GM10248 (cell line): ENCODE data around the gene MBNL3.

Source experiments
- CTCF ChIA-PET: fragments of 300-600 bp; sonication (Branson Sonifier 250); formaldehyde crosslinking; extraction: SDS; loops from one replicate; lab custom pipeline; 2021; ENCODE audit warnings: antibody characterized with exemption; lab: Yijun Ruan, JAX
- POLR2A ChIA-PET: fragments of 350-650 bp; sonication (Branson Sonifier 250); formaldehyde crosslinking; extraction: SDS; loops from one replicate; lab custom pipeline; 2020; ENCODE audit warnings: antibody characterized with exemption; lab: Yijun Ruan, JAX
- DNase-seq: peaks from one replicate; pipeline ENCODE4 v3.0.0; 2012; ENCODE audit errors: extremely low spot score
- CTCF ChIP-seq: IDR thresholded peaks from 2 replicates; pipeline ENCODE4 v1.5.1; 2012; ENCODE audit warnings: mild to moderate bottlenecking, low read depth; ENCODE audit errors: extremely low read depth, missing control alignments, control extremely low read depth

The MBNL3 gene

GRCh38 chrX:132491191-132491590 is 2.4 kb upstream of the MBNL3 start:
- ChIA-PET POLR2A (no interaction called here), CTCF (interaction anchor here (0.9 to 1.7 kb wide), 4 partner anchors 30 to 650 kb away, joined by 3 read pairs; no protein-coding TSS in a partner anchor)
- no peak for TF ChIP-seq CTCF
- DNase-seq, result no peak

GRCh38 chrX:132489578-132490419 is 961 bp upstream of the MBNL3 start:
- CTCF ChIA-PET, result interaction anchor here (0.6 to 1.2 kb wide), 3 partner anchors 8 to 47 kb away, joined by 3 read pairs; no protein-coding TSS in a partner anchor
- no peak for TF ChIP-seq CTCF
- POLR2A ChIA-PET, result no interaction called here
- DNase-seq, result peak; percentile 11

- no peak for DNase-seq
- POLR2A ChIA-PET, result no interaction called here
- TF ChIP-seq CTCF, result no peak
- CTCF ChIA-PET, result interaction anchor here (0.7 to 1.0 kb wide), 2 partner anchors 25 to 269 kb away, joined by 3 read pairs; partner anchors contain the start of gene RAP2C
Measured at GRCh38 chrX:132488180-132488705, 595 bp downstream of the MBNL3 start.

GRCh38 chrX:132486599-132487178 is 2.1 kb downstream of the MBNL3 start:
- TF ChIP-seq CTCF, result no peak
- POLR2A ChIA-PET, result no interaction called here
- CTCF ChIA-PET, result interaction anchor here (0.9 to 1.0 kb wide), 2 partner anchors 32 to 61 kb away, joined by 3 read pairs; no protein-coding TSS in a partner anchor
- DNase-seq, result no peak

- TF ChIP-seq CTCF, result no peak
- ChIA-PET POLR2A (no interaction called here), CTCF (interaction anchor here (1.6 kb wide), 1 partner anchor 19 kb away, joined by 3 read pairs; no protein-coding TSS in a partner anchor)
- no peak for DNase-seq
Measured at GRCh38 chrX:132483951-132484350, 4.9 kb downstream of the MBNL3 start.

- ChIA-PET POLR2A (no interaction called here), CTCF (interaction anchor here (1.6 kb wide), 1 partner anchor 19 kb away, joined by 3 read pairs; no protein-coding TSS in a partner anchor)
- DNase-seq, result no peak
- no peak for TF ChIP-seq CTCF
Measured at GRCh38 chrX:132483488-132483887, 5.3 kb downstream of the MBNL3 start.
